Kidney tubule cell (primary cell): ENCODE data around the gene SAMD11.

Source experiments
- DNase-seq: peaks from one replicate; pipeline ENCODE4 v3.0.0-alpha.2; 2018; ENCODE audit warnings: low spot score

The SAMD11 gene

GRCh38 chr1:931380-932172, 7.9 kb downstream of the SAMD11 start:
- DNase-seq, result no peak

- no peak for DNase-seq
Observed at GRCh38 chr1:932173-932510, 8.4 kb downstream of the SAMD11 start.

GRCh38 chr1:932776-933602, 9.3 kb downstream of the SAMD11 start:
- no peak for DNase-seq

- DNase-seq, result no peak
Observed at GRCh38 chr1:933603-933940, 9.8 kb downstream of the SAMD11 start.

GRCh38 chr1:934991-935750, 11.4 kb downstream of the SAMD11 start:
- DNase-seq, result no peak

- DNase-seq, result no peak
Observed at GRCh38 chr1:935751-936231, 12.1 kb downstream of the SAMD11 start.

- no peak for DNase-seq
Observed at GRCh38 chr1:936348-937264, 12.9 kb downstream of the SAMD11 start.

- no peak for DNase-seq
Observed at GRCh38 chr1:937521-937920, 13.8 kb downstream of the SAMD11 start.

- peak; percentile 71 for DNase-seq
Observed at GRCh38 chr1:938088-938683, 14.5 kb downstream of the SAMD11 start.

GRCh38 chr1:938711-939489, 15.2 kb downstream of the SAMD11 start:
- no peak for DNase-seq

- no peak for DNase-seq
Observed at GRCh38 chr1:939511-940106, 15.9 kb downstream of the SAMD11 start.

- DNase-seq, result peak; percentile 59
Observed at GRCh38 chr1:940107-941014, 16.6 kb downstream of the SAMD11 start.

- no peak for DNase-seq
Observed at GRCh38 chr1:941015-941587, 17.4 kb downstream of the SAMD11 start.

- DNase-seq, result peak; percentile 50
Observed at GRCh38 chr1:941588-942383, 18.1 kb downstream of the SAMD11 start.

GRCh38 chr1:942411-942821, 18.7 kb downstream of the SAMD11 start:
- no peak for DNase-seq

GRCh38 chr1:942864-943533, 19.3 kb downstream of the SAMD11 start:
- DNase-seq, result no peak
